SK-N-SH (cell line): ENCODE data around the gene LSM10. TPM values are rescaled to one million over a fixed set of nuclear protein-coding genes. Genes with fewer than 3 reads are reported as not detected.

Source experiments
- CTCF ChIA-PET: fragments of 300-600, 350-600 bp; formaldehyde crosslinking; extraction: SDS; loops from one replicate; lab custom pipeline; 2021; lab: Yijun Ruan, JAX
- POLR2A ChIA-PET: fragments of 350-600 bp; sonication (Branson Sonifier 250); formaldehyde crosslinking; extraction: SDS; loops from one replicate; lab custom pipeline; 2020; ENCODE audit warnings: antibody characterized with exemption, inconsistent platforms; lab: Yijun Ruan, JAX
- DNase-seq: peaks from one replicate; pipeline ENCODE4 v3.0.0; 2012
- H2AFZ ChIP-seq: fragments of 200-600 bp; sonication (generic); 2 replicates; pipeline ENCODE4 v1.8.1; 2016; ENCODE audit warnings: antibody characterized with exemption, mild to moderate bottlenecking, low read depth
- H3F3A ChIP-seq: fragments of 200-600 bp; sonication (generic); replicated peaks from 2 replicates; pipeline ENCODE3; 2016; ENCODE audit warnings: antibody characterized with exemption, mild to moderate bottlenecking; ENCODE audit not compliant: insufficient read depth
- H3K27ac ChIP-seq, 2 experiments: fragments of 200-500 bp in 1 of 2; fragments of 200-600 bp in 1 of 2; sonication (Bioruptor generic) in 1 of 2; sonication (generic), shearing (Covaris generic) in 1 of 2; 2 replicates each; pipeline versions ENCODE4 v1.5.1 to v1.6.1; 2014 to 2016; ENCODE audit warnings: low read depth in 2 of 2, inconsistent platforms in 1 of 2, low read length in 1 of 2, mild to moderate bottlenecking in 1 of 2, mixed read lengths in 1 of 2
- H3K27me3 ChIP-seq: fragments of 200-600 bp; sonication (generic), shearing (Covaris generic); 2 replicates; pipeline ENCODE4 v1.6.1; 2016; ENCODE audit warnings: mixed run types; ENCODE audit not compliant: insufficient read depth
- H3K36me3 ChIP-seq, 2 experiments: fragments of 200-500 bp in 1 of 2; fragments of 200-600 bp in 1 of 2; sonication (Bioruptor generic) in 1 of 2; sonication (generic) in 1 of 2; replicated peaks in 1 of 2; 2 replicates each; pipeline versions ENCODE3 to v1.5.1; 2014 to 2016; ENCODE audit warnings: low read length in 1 of 2, mild to moderate bottlenecking in 1 of 2; ENCODE audit not compliant: insufficient read depth in 2 of 2, control insufficient read depth in 1 of 2
- H3K4me1 ChIP-seq, 2 experiments: fragments of 200-500 bp in 1 of 2; fragments of 200-600 bp in 1 of 2; sonication (Bioruptor generic) in 1 of 2; sonication (generic), shearing (Covaris generic) in 1 of 2; 2 replicates each; pipeline versions ENCODE4 v1.5.1 to v1.6.1; 2014 to 2016; ENCODE audit warnings: low read depth in 1 of 2, low read length in 1 of 2, mixed run types in 1 of 2; ENCODE audit not compliant: insufficient read depth in 2 of 2, control insufficient read depth in 1 of 2
- H3K4me2 ChIP-seq: fragments of 200-600 bp; sonication (generic), shearing (Covaris generic); 2 replicates; pipeline ENCODE4 v1.6.1; 2017; ENCODE audit warnings: mixed run types
- H3K4me3 ChIP-seq, 2 experiments: fragments of 200-500 bp in 1 of 2; fragments of 200-600 bp in 1 of 2; sonication (Bioruptor generic) in 1 of 2; sonication (generic), shearing (Covaris generic) in 1 of 2; 2 replicates each; pipeline versions ENCODE4 v1.5.1 to v1.8.1; 2014 to 2016; ENCODE audit warnings: low read depth in 2 of 2, inconsistent platforms in 1 of 2, low read length in 1 of 2, mild to moderate bottlenecking in 1 of 2, mixed read lengths in 1 of 2, moderate library complexity in 1 of 2
- H3K79me2 ChIP-seq: fragments of 200-600 bp; sonication (generic); 2 replicates; pipeline ENCODE4 v1.8.1; 2017; ENCODE audit warnings: mild to moderate bottlenecking; ENCODE audit not compliant: insufficient read depth
- H3K9ac ChIP-seq: fragments of 200-600 bp; sonication (generic); 2 replicates; pipeline ENCODE4 v1.6.1; 2017; ENCODE audit warnings: mixed run types
- H3K9me2 ChIP-seq: fragments of 200-600 bp; sonication (generic); 2 replicates; pipeline ENCODE4 v1.6.1; 2017; ENCODE audit warnings: mixed run types
- H3K9me3 ChIP-seq: fragments of 200-600 bp; sonication (generic); 2 replicates; pipeline ENCODE4 v1.6.1; 2017; ENCODE audit warnings: mixed run types, mild to moderate bottlenecking, moderate library complexity
- H4K20me1 ChIP-seq: fragments of 200-600 bp; sonication (generic); 2 replicates; pipeline ENCODE4 v1.6.1; 2017; ENCODE audit warnings: mild to moderate bottlenecking, mixed run types; ENCODE audit not compliant: insufficient read depth
- EZH2phosphoT487 ChIP-seq: fragments of 200-600 bp; sonication (generic); IDR thresholded peaks from 2 replicates; pipeline ENCODE4 v1.6.1; 2017; ENCODE audit warnings: low read depth, mixed run types, mild to moderate bottlenecking, antibody characterized with exemption, moderate library complexity, borderline replicate concordance
- FOXM1 ChIP-seq: IDR thresholded peaks from 2 replicates; pipeline ENCODE4 v1.4.0; 2012; ENCODE audit warnings: low read depth, mild to moderate bottlenecking
- GABPA ChIP-seq: IDR thresholded peaks from 2 replicates; pipeline ENCODE4 v1.4.0; 2012; ENCODE audit warnings: low read depth, mild to moderate bottlenecking
- MEF2A ChIP-seq: IDR thresholded peaks from 2 replicates; pipeline ENCODE4 v1.4.0; 2012; ENCODE audit warnings: low read depth, borderline replicate concordance
- NFIC ChIP-seq: IDR thresholded peaks from 2 replicates; pipeline ENCODE4 v1.4.0; 2012; ENCODE audit warnings: borderline replicate concordance
- NRF1 ChIP-seq: IDR thresholded peaks from 2 replicates; pipeline ENCODE4 v1.6.1; 2012; ENCODE audit warnings: low read depth, mild to moderate bottlenecking, low read length
- RAD21 ChIP-seq: IDR thresholded peaks from 2 replicates; pipeline ENCODE4 v1.6.1; 2012; ENCODE audit warnings: mild to moderate bottlenecking, low read length
- RCOR1 ChIP-seq: fragments of 150-350 bp; IDR thresholded peaks from 2 replicates; pipeline ENCODE4 v1.6.1; 2017; ENCODE audit warnings: antibody characterized with exemption, low read length
- SIN3A ChIP-seq: IDR thresholded peaks from 2 replicates; pipeline ENCODE4 v1.6.1; 2012; ENCODE audit warnings: low read depth, mild to moderate bottlenecking, low read length, moderate library complexity, borderline replicate concordance
- SMC3 ChIP-seq: IDR thresholded peaks from 2 replicates; pipeline ENCODE4 v1.6.1; 2012; ENCODE audit warnings: low read depth, low read length, improper control_type of control experiment
- WGBS: methylation state at CpG from one replicate; pipeline ENCODE4 v1.1.6; 2017; ENCODE audit warnings: low lambda C conversion rate; 5-methylcytosine and 5-hydroxymethylcytosine counted together
- polyA plus RNA-seq, 3 experiments: library from polyadenylated mRNA; depleted of rRNA; stranded (reverse); fragments of >200 nt; gene quantifications; 2 replicates each; pipeline ENCODE4 v1.2.3, GENCODE V29; 2012
- TF ChIP-seq, protein P1 (sequence below): fragments of 200-600 bp; sonication (generic); IDR thresholded peaks from 2 replicates; pipeline ENCODE4 v1.6.1; 2017; ENCODE audit warnings: antibody characterized with exemption, mild to moderate bottlenecking, moderate library complexity
- TF ChIP-seq, protein P2 (sequence below): fragments of 150-350 bp; IDR thresholded peaks from 2 replicates; pipeline ENCODE4 v1.6.1; 2016; ENCODE audit warnings: mild to moderate bottlenecking, low read depth, low read length
- TF ChIP-seq, protein P3 (sequence below): IDR thresholded peaks from 2 replicates; pipeline ENCODE4 v1.6.1; 2012; ENCODE audit warnings: mild to moderate bottlenecking, low read depth, low read length, moderate library complexity
- TF ChIP-seq, protein P4 (sequence below): IDR thresholded peaks from 2 replicates; pipeline ENCODE4; 2012
- TF ChIP-seq, protein P5 (sequence below): IDR thresholded peaks from 2 replicates; pipeline ENCODE4 v1.4.0; 2012; ENCODE audit warnings: low read depth, borderline replicate concordance

LSM10 gene
- polyA plus RNA-seq, 1 of the 3 experiments (the other 2 are of a cell fraction) = 96.8 TPM

DNA sequence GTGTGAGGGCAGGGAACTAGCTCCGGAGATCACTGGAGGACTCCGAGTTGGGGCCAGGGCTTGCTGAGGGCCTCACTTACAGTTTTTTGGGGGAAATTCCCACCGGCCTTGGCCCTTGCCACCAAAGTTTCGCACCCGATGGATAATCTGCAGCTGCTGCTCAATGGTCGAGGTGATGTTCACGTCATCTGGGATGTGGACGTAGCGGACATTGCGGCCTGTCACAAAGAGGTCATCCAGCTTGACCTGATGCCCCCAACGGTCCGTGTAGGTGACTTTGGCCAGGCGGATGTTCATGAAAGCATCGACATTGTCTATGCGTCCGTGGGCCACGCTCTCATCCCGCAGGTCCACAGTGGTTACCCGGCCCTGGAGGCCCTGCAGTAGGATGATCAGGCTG, 4.0 kb downstream of the LSM10 start:
- H3K4me1 ChIP-seq = peaks cover 0 to 5% of the 10 kb centered on the region in 2 experiments; a peak in 3 of 4 replicates
- no peak overlapping the region for H3K9ac ChIP-seq
- H3K36me3 ChIP-seq = peaks cover 23 to 24% of the 10 kb centered on the region in 2 experiments
- H3K4me3 ChIP-seq = no peak overlapping the region
- 94% methylated on average over 8 of the region's 19 CpGs for WGBS
- ChIA-PET CTCF (interaction anchor here (1.0 kb wide), 1 partner anchor 24 kb away, joined by 5 read pairs; no protein-coding TSS in a partner anchor), POLR2A (interaction anchor here (0.9 kb wide), 1 partner anchor 57 kb away, joined by 3 read pairs; the partner anchor contains the start of gene OSCP1)
- TF ChIP-seq FOXM1 (no peak), MEF2A (no peak), NRF1 (no peak)
- TF ChIP-seq, protein P1, sequence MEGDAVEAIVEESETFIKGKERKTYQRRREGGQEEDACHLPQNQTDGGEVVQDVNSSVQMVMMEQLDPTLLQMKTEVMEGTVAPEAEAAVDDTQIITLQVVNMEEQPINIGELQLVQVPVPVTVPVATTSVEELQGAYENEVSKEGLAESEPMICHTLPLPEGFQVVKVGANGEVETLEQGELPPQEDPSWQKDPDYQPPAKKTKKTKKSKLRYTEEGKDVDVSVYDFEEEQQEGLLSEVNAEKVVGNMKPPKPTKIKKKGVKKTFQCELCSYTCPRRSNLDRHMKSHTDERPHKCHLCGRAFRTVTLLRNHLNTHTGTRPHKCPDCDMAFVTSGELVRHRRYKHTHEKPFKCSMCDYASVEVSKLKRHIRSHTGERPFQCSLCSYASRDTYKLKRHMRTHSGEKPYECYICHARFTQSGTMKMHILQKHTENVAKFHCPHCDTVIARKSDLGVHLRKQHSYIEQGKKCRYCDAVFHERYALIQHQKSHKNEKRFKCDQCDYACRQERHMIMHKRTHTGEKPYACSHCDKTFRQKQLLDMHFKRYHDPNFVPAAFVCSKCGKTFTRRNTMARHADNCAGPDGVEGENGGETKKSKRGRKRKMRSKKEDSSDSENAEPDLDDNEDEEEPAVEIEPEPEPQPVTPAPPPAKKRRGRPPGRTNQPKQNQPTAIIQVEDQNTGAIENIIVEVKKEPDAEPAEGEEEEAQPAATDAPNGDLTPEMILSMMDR = no peak
- TF ChIP-seq, protein P2, sequence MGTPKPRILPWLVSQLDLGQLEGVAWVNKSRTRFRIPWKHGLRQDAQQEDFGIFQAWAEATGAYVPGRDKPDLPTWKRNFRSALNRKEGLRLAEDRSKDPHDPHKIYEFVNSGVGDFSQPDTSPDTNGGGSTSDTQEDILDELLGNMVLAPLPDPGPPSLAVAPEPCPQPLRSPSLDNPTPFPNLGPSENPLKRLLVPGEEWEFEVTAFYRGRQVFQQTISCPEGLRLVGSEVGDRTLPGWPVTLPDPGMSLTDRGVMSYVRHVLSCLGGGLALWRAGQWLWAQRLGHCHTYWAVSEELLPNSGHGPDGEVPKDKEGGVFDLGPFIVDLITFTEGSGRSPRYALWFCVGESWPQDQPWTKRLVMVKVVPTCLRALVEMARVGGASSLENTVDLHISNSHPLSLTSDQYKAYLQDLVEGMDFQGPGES = no peak
- TF ChIP-seq, protein P3, sequence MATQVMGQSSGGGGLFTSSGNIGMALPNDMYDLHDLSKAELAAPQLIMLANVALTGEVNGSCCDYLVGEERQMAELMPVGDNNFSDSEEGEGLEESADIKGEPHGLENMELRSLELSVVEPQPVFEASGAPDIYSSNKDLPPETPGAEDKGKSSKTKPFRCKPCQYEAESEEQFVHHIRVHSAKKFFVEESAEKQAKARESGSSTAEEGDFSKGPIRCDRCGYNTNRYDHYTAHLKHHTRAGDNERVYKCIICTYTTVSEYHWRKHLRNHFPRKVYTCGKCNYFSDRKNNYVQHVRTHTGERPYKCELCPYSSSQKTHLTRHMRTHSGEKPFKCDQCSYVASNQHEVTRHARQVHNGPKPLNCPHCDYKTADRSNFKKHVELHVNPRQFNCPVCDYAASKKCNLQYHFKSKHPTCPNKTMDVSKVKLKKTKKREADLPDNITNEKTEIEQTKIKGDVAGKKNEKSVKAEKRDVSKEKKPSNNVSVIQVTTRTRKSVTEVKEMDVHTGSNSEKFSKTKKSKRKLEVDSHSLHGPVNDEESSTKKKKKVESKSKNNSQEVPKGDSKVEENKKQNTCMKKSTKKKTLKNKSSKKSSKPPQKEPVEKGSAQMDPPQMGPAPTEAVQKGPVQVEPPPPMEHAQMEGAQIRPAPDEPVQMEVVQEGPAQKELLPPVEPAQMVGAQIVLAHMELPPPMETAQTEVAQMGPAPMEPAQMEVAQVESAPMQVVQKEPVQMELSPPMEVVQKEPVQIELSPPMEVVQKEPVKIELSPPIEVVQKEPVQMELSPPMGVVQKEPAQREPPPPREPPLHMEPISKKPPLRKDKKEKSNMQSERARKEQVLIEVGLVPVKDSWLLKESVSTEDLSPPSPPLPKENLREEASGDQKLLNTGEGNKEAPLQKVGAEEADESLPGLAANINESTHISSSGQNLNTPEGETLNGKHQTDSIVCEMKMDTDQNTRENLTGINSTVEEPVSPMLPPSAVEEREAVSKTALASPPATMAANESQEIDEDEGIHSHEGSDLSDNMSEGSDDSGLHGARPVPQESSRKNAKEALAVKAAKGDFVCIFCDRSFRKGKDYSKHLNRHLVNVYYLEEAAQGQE = no peak
- H3K9me3 ChIP-seq = no peaks in the 10 kb centered on the region
- H2AFZ ChIP-seq = no peak overlapping the region
- no peak overlapping the region for H3K27ac ChIP-seq
- H3F3A ChIP-seq = peaks cover 5% of the 10 kb centered on the region
- no peaks in the 10 kb centered on the region for H3K9me2 ChIP-seq
- no peaks in the 10 kb centered on the region for H3K27me3 ChIP-seq
- no peak for DNase-seq
- no peaks in the 10 kb centered on the region for H4K20me1 ChIP-seq
- H3K79me2 ChIP-seq = peaks cover 39% of the 10 kb centered on the region
- H3K4me2 ChIP-seq = no peak overlapping the region

DNA sequence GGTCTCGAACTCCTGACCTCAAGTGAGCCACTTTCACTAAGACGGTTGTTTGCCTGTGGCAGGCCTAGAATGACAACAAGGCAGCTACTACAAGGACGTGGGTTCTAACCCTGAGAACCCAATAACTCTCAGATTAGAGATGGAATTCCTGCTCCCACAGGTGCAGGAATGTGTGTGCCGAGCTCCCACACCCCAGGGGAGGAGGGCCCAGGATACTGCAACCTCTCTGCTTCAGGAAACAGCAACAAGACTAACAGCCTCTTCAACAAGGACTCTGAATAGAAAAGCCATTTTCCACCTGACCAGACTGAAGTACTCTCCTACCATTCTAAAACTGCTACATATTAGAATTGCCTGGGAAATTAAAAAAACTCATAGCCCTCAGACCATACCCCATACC, 4.9 kb downstream of the LSM10 start:
- no peaks in the 10 kb centered on the region for H3K9me2 ChIP-seq
- WGBS = 100% methylated on average over 4 of the region's 4 CpGs
- H3K4me1 ChIP-seq = peaks cover 3 to 5% of the 10 kb centered on the region in 2 experiments; a peak in 3 of 4 replicates
- no peaks in the 10 kb centered on the region for H4K20me1 ChIP-seq
- no peak overlapping the region for H2AFZ ChIP-seq
- peaks cover 39% of the 10 kb centered on the region for H3K79me2 ChIP-seq
- CTCF ChIA-PET = no interaction called here
- H3K9me3 ChIP-seq = no peaks in the 10 kb centered on the region
- no peak overlapping the region for H3K4me2 ChIP-seq
- POLR2A ChIA-PET = no interaction called here
- no peak for DNase-seq
- peaks cover 23 to 24% of the 10 kb centered on the region in 2 experiments for H3K36me3 ChIP-seq
- H3K27ac ChIP-seq = no peak overlapping the region
- no peak overlapping the region for H3K9ac ChIP-seq
- H3K4me3 ChIP-seq = no peak overlapping the region
- H3F3A ChIP-seq = peaks cover 13% of the 10 kb centered on the region
- H3K27me3 ChIP-seq = no peaks in the 10 kb centered on the region
- TF ChIP-seq, protein P4, sequence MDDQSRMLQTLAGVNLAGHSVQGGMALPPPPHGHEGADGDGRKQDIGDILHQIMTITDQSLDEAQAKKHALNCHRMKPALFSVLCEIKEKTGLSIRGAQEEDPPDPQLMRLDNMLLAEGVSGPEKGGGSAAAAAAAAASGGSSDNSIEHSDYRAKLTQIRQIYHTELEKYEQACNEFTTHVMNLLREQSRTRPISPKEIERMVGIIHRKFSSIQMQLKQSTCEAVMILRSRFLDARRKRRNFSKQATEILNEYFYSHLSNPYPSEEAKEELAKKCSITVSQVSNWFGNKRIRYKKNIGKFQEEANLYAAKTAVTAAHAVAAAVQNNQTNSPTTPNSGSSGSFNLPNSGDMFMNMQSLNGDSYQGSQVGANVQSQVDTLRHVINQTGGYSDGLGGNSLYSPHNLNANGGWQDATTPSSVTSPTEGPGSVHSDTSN = no peak
- TF ChIP-seq RAD21 (no peak), SMC3 (no peak), SIN3A (no peak), NFIC (no peak), MEF2A (no peak), RCOR1 (no peak), GABPA (no peak), EZH2phosphoT487 (no peak)
- TF ChIP-seq, protein P1 = no peak
- TF ChIP-seq, protein P5, sequence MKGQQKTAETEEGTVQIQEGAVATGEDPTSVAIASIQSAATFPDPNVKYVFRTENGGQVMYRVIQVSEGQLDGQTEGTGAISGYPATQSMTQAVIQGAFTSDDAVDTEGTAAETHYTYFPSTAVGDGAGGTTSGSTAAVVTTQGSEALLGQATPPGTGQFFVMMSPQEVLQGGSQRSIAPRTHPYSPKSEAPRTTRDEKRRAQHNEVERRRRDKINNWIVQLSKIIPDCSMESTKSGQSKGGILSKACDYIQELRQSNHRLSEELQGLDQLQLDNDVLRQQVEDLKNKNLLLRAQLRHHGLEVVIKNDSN = no peak
